Amygdala (tissue), 56 donors: ENCODE results near the gene PHACTR1.

Experiments
- DNase-seq, 56 donors: peaks; one replicate each; lab custom pipeline; 2025; lab: John Stamatoyannopoulos, UW

Gene PHACTR1

DNA sequence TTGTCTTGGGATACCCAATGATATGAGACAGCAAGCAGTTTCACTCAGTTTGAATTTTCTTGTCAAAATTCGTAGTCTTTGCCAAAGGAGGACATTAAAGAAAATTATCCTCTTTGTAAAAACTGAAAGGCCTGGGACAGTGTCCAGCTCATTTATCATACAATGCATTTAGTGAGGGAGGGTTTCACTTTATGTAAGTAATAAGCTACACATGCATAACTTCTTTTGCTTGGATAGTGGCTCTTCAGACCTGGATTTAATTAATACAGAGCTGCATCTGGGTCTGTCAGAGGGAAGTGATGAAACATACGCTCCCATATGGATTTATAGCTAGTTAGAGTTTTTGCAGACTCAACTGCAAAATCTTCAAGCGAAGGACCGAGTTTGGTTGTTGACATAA is 175.6 kb downstream of the PHACTR1 start:
- no peak for DNase-seq

DNA sequence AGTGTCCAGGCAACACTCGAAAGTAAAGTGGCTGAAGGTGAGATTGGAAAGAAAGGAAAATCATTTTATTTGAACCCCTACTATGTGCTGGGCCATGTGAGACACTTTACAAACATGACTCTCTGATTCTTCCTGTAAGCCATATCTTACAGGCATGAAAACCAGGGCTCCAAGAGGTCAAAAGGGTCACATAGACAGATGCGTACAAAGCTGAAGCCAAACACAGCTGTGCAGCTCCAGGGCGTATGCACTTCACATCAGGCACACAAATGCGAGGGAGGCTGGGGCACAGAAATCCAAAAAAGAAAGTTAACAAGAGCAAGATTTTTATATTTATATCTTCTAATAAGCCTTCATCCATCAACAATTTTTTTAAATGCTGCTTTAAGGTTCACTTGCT is 176.5 kb downstream of the PHACTR1 start:
- no peak for DNase-seq

- DNase-seq: no peak
These were observed 179.2 kb downstream of the PHACTR1 start for GRCh38 chr6:12895721-12896120.

DNA sequence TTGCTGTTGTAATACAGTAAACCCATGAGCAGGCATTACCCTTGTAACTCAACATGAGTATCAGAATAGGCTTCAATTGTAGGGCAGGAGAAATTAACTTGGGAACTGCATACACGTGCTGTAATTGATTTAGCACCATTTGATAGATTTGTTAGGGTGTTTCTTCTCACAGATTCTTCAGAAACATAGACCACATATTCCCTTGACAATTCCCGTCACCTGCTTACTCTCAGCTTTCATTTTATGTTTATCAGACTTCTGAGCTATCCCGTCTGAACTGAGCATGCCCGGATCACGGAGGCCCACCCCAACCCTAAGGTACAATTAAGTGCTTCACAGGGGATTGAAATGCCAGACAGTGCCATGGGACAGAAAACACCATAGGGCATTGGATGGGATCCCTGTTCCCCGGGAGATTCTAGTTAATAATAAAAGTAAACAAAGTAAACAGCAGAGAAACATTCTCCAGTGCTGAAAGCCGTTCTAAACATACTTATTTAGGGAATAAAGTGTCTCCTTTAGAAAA is 179.7 kb downstream of the PHACTR1 start:
- DNase-seq: no peak

GRCh38 chr6:12898603-12899002 is 182.0 kb downstream of the PHACTR1 start:
- no peak for DNase-seq

GRCh38 chr6:12899046-12899833 is 182.7 kb downstream of the PHACTR1 start:
- DNase-seq: no peak

- peak in 2 of 56 donors; percentile 12 to 47 for DNase-seq
These were observed 186.7 kb downstream of the PHACTR1 start for GRCh38 chr6:12903246-12903645.

DNA sequence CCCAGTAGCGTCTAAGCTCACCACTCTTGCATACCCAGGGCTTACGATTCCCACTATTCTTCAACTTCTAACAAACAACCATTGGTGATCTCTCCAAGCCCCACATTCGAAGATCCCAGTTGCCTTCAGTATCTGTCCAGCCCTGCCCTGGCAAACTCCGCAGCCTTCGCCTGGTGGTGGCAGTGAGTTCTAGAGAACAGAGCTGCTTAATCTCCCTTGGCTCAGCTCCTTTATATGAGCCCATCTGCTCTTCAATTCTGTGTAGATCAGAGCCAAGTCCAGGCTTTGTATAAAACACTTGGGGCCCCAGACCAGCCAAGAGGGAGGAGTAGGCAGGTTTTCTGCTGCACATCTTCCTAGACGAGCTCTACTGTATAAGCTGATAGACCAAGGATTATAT is 193.3 kb downstream of the PHACTR1 start:
- DNase-seq: peak in 8 of 56 donors; percentile 3 to 31 (median 14)

GRCh38 chr6:12911427-12911826 is 194.9 kb downstream of the PHACTR1 start:
- DNase-seq: peak in 1 of 56 donors; percentile 26

- DNase-seq: no peak
These were observed 196.6 kb downstream of the PHACTR1 start for GRCh38 chr6:12913201-12913600.

DNA sequence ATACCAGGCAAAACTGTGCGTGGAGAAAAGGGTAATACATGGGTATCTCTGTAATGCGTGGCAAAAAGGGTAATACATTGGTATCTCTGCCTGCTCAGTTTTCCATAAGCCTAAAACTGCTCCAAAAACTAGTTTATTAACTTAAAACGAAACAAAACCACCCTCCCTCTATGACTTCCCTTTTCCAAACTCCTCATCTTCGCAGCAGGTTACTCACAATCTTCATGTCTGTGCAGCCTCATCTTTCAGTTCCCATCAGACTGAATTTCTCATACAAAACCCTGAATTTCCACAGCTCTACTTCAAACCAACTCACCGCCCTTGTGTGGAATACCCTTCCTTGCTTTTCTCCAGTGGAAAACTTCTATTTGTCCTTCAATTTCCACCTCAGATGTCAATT is 199.4 kb downstream of the PHACTR1 start:
- no peak for DNase-seq

GRCh38 chr6:12916420-12917136 is 200.0 kb downstream of the PHACTR1 start:
- DNase-seq: no peak

DNA sequence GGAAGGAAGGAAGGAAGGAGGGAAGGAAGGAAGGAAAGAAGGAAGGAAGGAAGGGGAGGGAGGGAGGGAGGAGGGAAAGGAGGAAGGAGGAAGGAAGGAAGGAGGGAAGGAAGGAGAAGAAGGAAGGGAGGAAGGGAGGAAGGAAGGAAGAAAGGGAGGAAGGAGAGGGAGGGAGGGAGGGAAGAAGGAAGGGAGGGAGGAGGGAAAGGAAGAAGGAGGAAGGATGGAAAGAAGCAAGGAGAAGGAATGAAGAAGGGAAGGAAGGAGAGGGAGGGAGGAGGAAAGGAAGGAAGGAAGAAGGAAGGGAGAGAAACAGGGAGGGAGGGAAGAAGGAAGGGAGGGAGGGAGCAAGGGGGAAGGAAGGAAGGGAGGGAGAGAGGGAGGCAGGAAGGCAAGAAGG is 204.9 kb downstream of the PHACTR1 start:
- no peak for DNase-seq

GRCh38 chr6:12923644-12924235 is 207.2 kb downstream of the PHACTR1 start:
- DNase-seq: no peak

- no peak for DNase-seq
These were observed 208.3 kb downstream of the PHACTR1 start for GRCh38 chr6:12924911-12925310.

GRCh38 chr6:12927746-12928145 is 211.2 kb downstream of the PHACTR1 start:
- no peak for DNase-seq

- no peak for DNase-seq
These were observed 213.1 kb downstream of the PHACTR1 start for GRCh38 chr6:12929678-12930077.

- DNase-seq: no peak
These were observed 215.1 kb downstream of the PHACTR1 start for GRCh38 chr6:12931639-12932038.

DNA sequence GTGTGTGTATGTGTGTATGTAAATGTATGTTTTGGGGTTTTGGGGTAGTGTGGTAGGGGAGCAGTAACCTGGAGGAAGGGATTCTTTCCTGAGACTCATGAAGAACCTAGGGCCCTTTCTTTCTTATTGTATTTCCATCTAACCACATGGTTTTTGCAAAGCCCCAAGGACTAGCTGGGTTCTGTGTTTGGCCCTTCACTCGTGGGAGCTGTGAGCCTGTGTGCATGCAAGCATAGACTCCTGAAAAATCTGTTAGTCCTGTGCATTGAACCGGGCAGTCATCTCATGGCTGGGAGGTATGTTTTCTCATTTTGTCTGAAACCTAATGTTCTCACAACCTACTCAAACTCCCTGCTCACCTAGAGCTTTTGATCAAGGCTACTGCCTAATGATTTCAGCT is 219.1 kb downstream of the PHACTR1 start:
- DNase-seq: no peak

GRCh38 chr6:12937971-12938370 is 221.4 kb downstream of the PHACTR1 start:
- DNase-seq: no peak

- no peak for DNase-seq
These were observed 222.7 kb downstream of the PHACTR1 start for GRCh38 chr6:12939314-12939713.
